ENCODE results near the gene CHCHD3.
A peak's percentile ranks its signal among the peaks of the same experiment; 100 is the strongest.

Gene CHCHD3

DNA sequence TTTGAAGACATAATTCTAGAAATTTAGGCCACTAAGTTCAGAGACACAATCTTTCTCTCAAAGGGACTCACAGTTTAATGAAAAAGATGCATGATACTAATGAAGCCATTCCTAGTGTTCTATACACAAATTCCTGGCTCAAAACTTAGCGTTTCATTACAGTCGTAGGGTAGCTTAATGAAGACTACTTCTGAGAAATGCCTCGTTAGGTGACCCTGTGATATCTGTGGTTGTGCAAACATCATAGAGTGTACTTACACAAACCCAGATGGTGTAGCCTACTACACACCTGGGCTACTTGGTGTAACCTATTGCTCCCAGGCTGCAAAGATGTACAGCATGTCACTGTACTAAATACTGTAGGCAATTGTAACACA lies 488 bp upstream of the CHCHD3 start:
- H3K4me3 ChIP-seq (ENCODE audit: low read depth, low read length): peak overlapping the region; percentile 35; the same call in 1 of the 2 replicates

DNA sequence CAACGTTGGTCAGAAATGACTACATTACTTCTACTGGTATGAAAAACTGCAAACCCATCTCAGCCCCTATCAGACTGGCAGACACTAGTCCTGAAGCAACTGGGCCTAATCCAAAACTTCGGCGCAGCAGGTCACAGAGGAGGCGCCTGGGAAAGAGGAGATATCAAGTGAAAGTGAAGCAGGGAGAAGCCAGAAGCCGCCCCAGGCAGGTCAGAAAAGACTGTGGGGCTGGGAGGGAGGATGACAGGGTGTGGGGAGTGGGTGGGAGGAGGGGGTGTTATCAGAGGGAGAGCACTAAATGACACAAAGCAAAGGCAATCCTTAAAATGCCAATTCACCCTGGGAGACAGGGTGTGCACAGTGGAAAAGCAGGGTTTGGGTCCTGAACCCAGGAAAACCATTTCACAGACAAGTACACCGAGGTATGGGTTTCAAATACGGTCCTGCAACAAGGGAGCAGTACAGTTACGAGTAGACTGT lies 731 bp downstream of the CHCHD3 start:
- TF ChIP-seq, protein P1, sequence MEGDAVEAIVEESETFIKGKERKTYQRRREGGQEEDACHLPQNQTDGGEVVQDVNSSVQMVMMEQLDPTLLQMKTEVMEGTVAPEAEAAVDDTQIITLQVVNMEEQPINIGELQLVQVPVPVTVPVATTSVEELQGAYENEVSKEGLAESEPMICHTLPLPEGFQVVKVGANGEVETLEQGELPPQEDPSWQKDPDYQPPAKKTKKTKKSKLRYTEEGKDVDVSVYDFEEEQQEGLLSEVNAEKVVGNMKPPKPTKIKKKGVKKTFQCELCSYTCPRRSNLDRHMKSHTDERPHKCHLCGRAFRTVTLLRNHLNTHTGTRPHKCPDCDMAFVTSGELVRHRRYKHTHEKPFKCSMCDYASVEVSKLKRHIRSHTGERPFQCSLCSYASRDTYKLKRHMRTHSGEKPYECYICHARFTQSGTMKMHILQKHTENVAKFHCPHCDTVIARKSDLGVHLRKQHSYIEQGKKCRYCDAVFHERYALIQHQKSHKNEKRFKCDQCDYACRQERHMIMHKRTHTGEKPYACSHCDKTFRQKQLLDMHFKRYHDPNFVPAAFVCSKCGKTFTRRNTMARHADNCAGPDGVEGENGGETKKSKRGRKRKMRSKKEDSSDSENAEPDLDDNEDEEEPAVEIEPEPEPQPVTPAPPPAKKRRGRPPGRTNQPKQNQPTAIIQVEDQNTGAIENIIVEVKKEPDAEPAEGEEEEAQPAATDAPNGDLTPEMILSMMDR (IDR thresholded peaks at IDR 0.05; ENCODE audit: insufficient read depth, low read depth, low read length, missing control alignments): no peak
- H3K4me3 ChIP-seq (ENCODE audit: low read depth, low read length): peak overlapping the region; percentile 80
- DNase-seq (ENCODE audit: low read depth): peak; percentile 26

More for the DNA sequence above, 488 bp upstream of the CHCHD3 start:
- TF ChIP-seq, protein P1 (IDR thresholded peaks at IDR 0.05; ENCODE audit: insufficient read depth, low read depth, low read length, missing control alignments): no peak
- DNase-seq (ENCODE audit: low read depth): no peak

DNA sequence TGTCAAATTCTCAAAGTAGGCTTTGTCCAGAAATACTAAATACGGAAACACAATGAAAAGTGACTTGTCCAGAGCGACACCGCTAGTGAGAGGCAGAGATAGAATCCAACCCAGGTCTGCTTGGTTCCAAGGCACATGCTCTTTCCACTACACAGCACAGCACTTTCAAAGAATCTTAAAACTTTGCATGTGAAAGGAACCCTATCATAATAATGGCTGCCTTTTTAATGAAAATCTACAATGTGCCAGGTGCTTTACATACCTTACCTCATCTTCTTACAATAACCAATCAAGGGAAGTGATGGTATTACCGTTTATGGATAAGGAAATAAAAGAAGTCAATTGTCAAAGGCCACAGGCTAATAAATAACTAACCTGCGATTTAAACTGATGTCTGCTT lies 2.6 kb downstream of the CHCHD3 start:
- no peak for DNase-seq (ENCODE audit: low read depth)
- H3K4me3 ChIP-seq (ENCODE audit: low read depth, low read length): no peak overlapping the region
- TF ChIP-seq, protein P1 (IDR thresholded peaks at IDR 0.05; ENCODE audit: insufficient read depth, low read depth, low read length, missing control alignments): no peak

DNA sequence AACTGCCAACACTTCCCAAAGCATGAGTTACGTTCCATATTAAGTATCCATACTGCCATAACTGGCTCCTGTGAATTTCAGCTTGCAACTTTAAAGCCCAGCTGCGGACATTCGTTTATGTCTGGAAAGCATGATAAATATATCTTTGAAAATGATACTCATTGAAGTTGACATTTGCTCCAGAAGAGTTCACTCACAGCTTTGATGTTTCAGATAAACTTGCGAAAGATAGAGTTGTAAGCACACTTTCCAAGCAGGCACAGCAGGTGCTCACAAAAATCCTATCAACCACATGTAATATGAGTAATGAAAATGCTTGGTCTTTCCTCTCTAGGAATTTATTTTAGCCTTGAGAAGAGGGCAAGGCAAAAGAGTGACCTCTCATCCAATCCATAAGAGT lies 4.5 kb downstream of the CHCHD3 start:
- H3K4me3 ChIP-seq (ENCODE audit: low read depth, low read length): no peak overlapping the region
- TF ChIP-seq, protein P1 (IDR thresholded peaks at IDR 0.05; ENCODE audit: insufficient read depth, low read depth, low read length, missing control alignments): no peak
- no peak for DNase-seq (ENCODE audit: low read depth)

DNA sequence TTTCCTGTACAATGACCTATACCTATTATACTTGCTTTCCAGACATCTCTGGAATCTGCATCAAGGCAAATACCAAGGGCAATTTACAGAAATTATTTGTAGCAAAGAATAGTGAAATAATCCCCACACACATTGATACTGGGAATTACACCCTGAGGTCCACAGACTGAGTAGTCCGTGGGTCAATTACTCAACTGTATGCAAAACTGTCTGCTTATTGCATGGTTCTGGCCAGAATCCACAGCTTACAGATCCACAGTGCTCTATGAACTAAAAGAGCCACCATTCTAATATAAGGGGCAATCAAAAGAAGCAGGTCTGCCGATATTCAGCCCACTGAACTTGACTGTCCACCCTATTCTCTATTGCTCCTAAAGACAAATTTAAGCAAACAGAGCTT lies 5.7 kb downstream of the CHCHD3 start:
- DNase-seq (ENCODE audit: low read depth): no peak
- TF ChIP-seq, protein P1 (IDR thresholded peaks at IDR 0.05; ENCODE audit: insufficient read depth, low read depth, low read length, missing control alignments): no peak
- no peak overlapping the region for H3K4me3 ChIP-seq (ENCODE audit: low read depth, low read length)

DNA sequence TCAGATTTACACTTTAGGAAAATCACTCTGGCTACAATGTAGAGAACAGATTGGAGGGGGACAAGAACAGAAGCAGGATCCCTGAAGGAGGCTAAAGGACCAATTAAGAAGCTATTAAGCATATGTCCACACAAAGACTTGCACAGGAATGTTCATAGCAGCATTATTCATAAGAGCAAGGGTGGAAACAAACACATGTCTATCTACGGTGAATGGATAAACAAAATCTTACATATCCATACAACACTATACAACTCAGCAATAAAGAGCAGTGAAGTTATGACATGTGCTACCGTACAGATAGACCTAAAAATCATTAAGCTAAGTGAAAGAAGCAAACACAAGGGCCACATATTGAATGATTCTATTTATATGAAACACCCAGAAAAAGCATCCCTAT lies 10.4 kb downstream of the CHCHD3 start:
- TF ChIP-seq, protein P1 (IDR thresholded peaks at IDR 0.05; ENCODE audit: insufficient read depth, low read depth, low read length, missing control alignments): no peak
- no peak overlapping the region for H3K4me3 ChIP-seq (ENCODE audit: low read depth, low read length)
- no peak for DNase-seq (ENCODE audit: low read depth)

DNA sequence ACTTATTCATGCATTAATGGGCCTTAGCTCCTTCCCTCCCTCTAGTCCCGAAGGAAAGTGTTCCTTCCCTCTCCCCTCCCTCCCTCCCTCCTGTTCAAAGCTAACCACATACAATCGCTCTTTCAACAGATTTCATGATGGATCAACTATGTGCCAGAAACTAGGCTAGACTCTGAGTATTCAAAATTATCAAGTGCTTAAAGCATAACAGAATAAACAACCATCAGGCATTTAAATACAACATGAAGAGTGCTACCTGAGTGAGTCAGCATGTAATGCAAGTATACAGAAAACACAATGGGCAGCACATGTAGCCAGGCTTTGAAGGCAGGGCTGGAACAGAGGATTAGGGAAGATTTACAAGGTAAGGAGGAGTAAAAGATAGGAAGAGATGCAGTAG lies 11.3 kb downstream of the CHCHD3 start:
- H3K4me3 ChIP-seq (ENCODE audit: low read depth, low read length): no peak overlapping the region
- TF ChIP-seq, protein P1 (IDR thresholded peaks at IDR 0.05; ENCODE audit: insufficient read depth, low read depth, low read length, missing control alignments): no peak
- no peak for DNase-seq (ENCODE audit: low read depth)
